ENCODE measurements around the gene GPX3. TPM values are rescaled to one million over a fixed set of nuclear protein-coding genes. Genes with fewer than 3 reads are reported as not detected.

GPX3 gene
- total and polyA plus RNA-seq, 2 of the 8 experiments (the other 6 are each of a cell fraction or from before 2014, with no cell fraction given), result 27.8 to 77.9 TPM

GRCh38 chr5:151029179-151030055 lies 9.0 kb downstream of the GPX3 start:
- Histone ChIP-seq H3K56ac (replicated peaks; ENCODE audit: insufficient read length, low read depth, low read length) (no peak overlapping the region), H3K4me3 (ENCODE audit: extremely low read depth in 1 of 4, insufficient read depth in 2 of 4, low read depth in 3 of 4, low read length in 4 of 4) (no peak overlapping the region), H3K4ac (replicated peaks; ENCODE audit: insufficient read length, low read depth, low read length) (no peak overlapping the region), H3K18ac (ENCODE audit: extremely low read depth, low read length) (no peak overlapping the region), H4K20me1 (replicated peaks in 1 of 2; ENCODE audit: control insufficient read depth in 1 of 2, insufficient read depth in 2 of 2, low read length in 2 of 2) (peaks cover 0 to 4% of the 10 kb centered on the region in 2 experiments), H3K9me3 (ENCODE audit: insufficient read depth in 2 of 2, low read depth in 1 of 2, low read length in 1 of 2) (no peaks in the 10 kb centered on the region), H4K5ac (ENCODE audit: insufficient read length, low read depth, low read length) (no peak overlapping the region), H2BK5ac (ENCODE audit: low read depth, low read length) (no peak overlapping the region), H2BK120ac (replicated peaks; ENCODE audit: low read depth, low read length) (no peak overlapping the region), H2BK20ac (ENCODE audit: low read length) (no peak overlapping the region), H2AFZ (ENCODE audit: low read length) (no peak overlapping the region), H4K91ac (replicated peaks; ENCODE audit: insufficient read length, low read length) (no peak overlapping the region), H3K27me3 (replicated peaks in 1 of 4; ENCODE audit: control insufficient read depth in 3 of 4, extremely low read depth in 1 of 4, insufficient read depth in 3 of 4, low read length in 3 of 4) (no peaks in the 10 kb centered on the region), H3K36me3 (ENCODE audit: control insufficient read depth in 2 of 4, insufficient read depth in 4 of 4, low read length in 3 of 4) (peaks cover 0 to 4% (median 2%) of the 10 kb centered on the region in 4 experiments; a peak in 3 of 8 replicates), H3K23me2 (ENCODE audit: low read depth, low read length) (no peaks in the 10 kb centered on the region), H3K9ac (replicated peaks in 1 of 4; ENCODE audit: extremely low read depth in 1 of 4, low read depth in 3 of 4, low read length in 3 of 4) (no peak overlapping the region), H3K14ac (ENCODE audit: insufficient read length) (no peak overlapping the region), H2BK15ac (ENCODE audit: low read length) (no peak overlapping the region), H3K23ac (ENCODE audit: insufficient read length) (no peak overlapping the region), H3K79me2 (ENCODE audit: control insufficient read depth in 1 of 2, insufficient read depth in 2 of 2, low read length in 2 of 2) (no peaks in the 10 kb centered on the region), H3K4me1 (replicated peaks in 1 of 4; ENCODE audit: control insufficient read depth in 3 of 4, insufficient read depth in 4 of 4, low read length in 3 of 4) (no peaks in the 10 kb centered on the region), H2AK5ac (ENCODE audit: low read depth, low read length) (no peak overlapping the region), H3K4me2 (ENCODE audit: insufficient read depth in 1 of 2, low read depth in 2 of 2, low read length in 2 of 2) (no peak overlapping the region), H4K8ac (ENCODE audit: extremely low read depth, insufficient read depth, low read length) (no peak overlapping the region; the same call in 1 of the 2 replicates), H2BK12ac (ENCODE audit: low read depth, low read length) (no peak overlapping the region), H3K27ac (ENCODE audit: low read depth, low read length) (no peak overlapping the region), H3K79me1 (ENCODE audit: low read depth, low read length) (no peaks in the 10 kb centered on the region; the same call in 1 of the 2 replicates)
- ChIA-PET CTCF (ENCODE audit: partially characterized antibody) (interaction anchor here (1.0 to 4.2 kb wide), 8 partner anchors 8 to 121 kb away, joined by 3 to 38 read pairs (median 4); no protein-coding TSS in a partner anchor), POLR2A (ENCODE audit: partially characterized antibody) (interaction anchor here (0.7 to 0.8 kb wide), 2 partner anchors 12 to 1558 kb away, joined by 3 to 4 read pairs; no protein-coding TSS in a partner anchor)
- no peak for FAIRE-seq
- no peak for DNase-seq (ENCODE audit: low read depth in 1 of 2, low spot score in 2 of 2)
- WGBS, 2 experiments (ENCODE audit: extremely low coverage in 1 of 2, insufficient coverage in 1 of 2, insufficient read length in 1 of 2, insufficient replicate concordance in 2 of 2, low coverage in 1 of 2, low lambda C conversion rate in 2 of 2, missing lambda C conversion rate in 1 of 2), result 87% methylated on average over 9 of the region's 9 CpGs; no CpG with 5 or more reads in 1 of the 2 experiments
- TF ChIP-seq GABPA (IDR thresholded peaks at IDR 0.05; ENCODE audit: borderline replicate concordance, insufficient read depth, low read length) (no peak), SP2 (IDR thresholded peaks at IDR 0.05; ENCODE audit: low read length) (no peak), HDAC2 (IDR thresholded peaks at IDR 0.05; ENCODE audit: borderline replicate concordance in 1 of 2, low read depth in 2 of 2, low read length in 2 of 2) (no peak), GTF2F1 (IDR thresholded peaks at IDR 0.05; ENCODE audit: borderline replicate concordance, low read depth, low read length) (no peak), POLR2AphosphoS5 (IDR thresholded peaks at IDR 0.05; ENCODE audit: low read depth, low read length) (no peak), CTCF (IDR thresholded peaks at IDR 0.05; ENCODE audit: control extremely low read depth in 1 of 3, insufficient read depth in 1 of 3, low read depth in 1 of 3, low read length in 3 of 3) (no peak), FOSL1 (IDR thresholded peaks at IDR 0.05; ENCODE audit: insufficient read depth, low read depth, low read length) (no peak), KDM4A (IDR thresholded peaks at IDR 0.05; ENCODE audit: low read depth, low read length, severe bottlenecking) (no peak), TAF1 (IDR thresholded peaks at IDR 0.05; ENCODE audit: low read depth, low read length) (no peak)
